RPMI8226 (cell line): ENCODE measurements around the gene JADE3.

ENCODE experiments used
- DNase-seq: peaks from one replicate; pipeline ENCODE4 v3.0.0-alpha.2; 2015

Gene JADE3

GRCh38 chrX:47047989-47048388 lies 135.8 kb downstream of the JADE3 start:
- no peak for DNase-seq

GRCh38 chrX:47059142-47059874 lies 147.1 kb downstream of the JADE3 start:
- DNase-seq = no peak

GRCh38 chrX:47060708-47061107 lies 148.5 kb downstream of the JADE3 start:
- no peak for DNase-seq

- DNase-seq = no peak
These were observed 149.2 kb downstream of the JADE3 start for GRCh38 chrX:47061238-47061919.

GRCh38 chrX:47063179-47063578 lies 151.0 kb downstream of the JADE3 start:
- no peak for DNase-seq

GRCh38 chrX:47068214-47068613 lies 156.0 kb downstream of the JADE3 start:
- DNase-seq = no peak

GRCh38 chrX:47068720-47069119 lies 156.5 kb downstream of the JADE3 start:
- no peak for DNase-seq

GRCh38 chrX:47078129-47079043 lies 166.2 kb downstream of the JADE3 start, which contains the start of gene RGN:
RGN (plus strand) TSS chrX:47078443; CDS start chrX:47081145, 2,702 bp downstream.
- DNase-seq = no peak

- DNase-seq = no peak
These were observed 168.1 kb downstream of the JADE3 start for GRCh38 chrX:47080215-47080914.

GRCh38 chrX:47080915-47081236 lies 168.7 kb downstream of the JADE3 start:
- DNase-seq = no peak

GRCh38 chrX:47091149-47091775 lies 179.0 kb downstream of the JADE3 start:
- no peak for DNase-seq

- DNase-seq = peak; percentile 46
These were observed 181.0 kb downstream of the JADE3 start for GRCh38 chrX:47093248-47093647.

- no peak for DNase-seq
These were observed 181.6 kb downstream of the JADE3 start for GRCh38 chrX:47093860-47094259.

GRCh38 chrX:47097018-47097417 lies 184.8 kb downstream of the JADE3 start:
- DNase-seq = no peak

- DNase-seq = no peak
These were observed 186.3 kb downstream of the JADE3 start for GRCh38 chrX:47098338-47099094.

- DNase-seq = no peak
These were observed 189.0 kb downstream of the JADE3 start for GRCh38 chrX:47101206-47101605.
